ENCODE results near the gene INTS1. TPM values are rescaled to one million over a fixed set of nuclear protein-coding genes. Genes with fewer than 3 reads are reported as not detected.
"Not testable (repeated sequence)": the region's sequence is repeated elsewhere in the genome, so short reads cannot be mapped to it uniquely, and the experiment has no call there.

Gene INTS1
- total and polyA plus RNA-seq, 3 donors from 2014 or later = 142 to 185 (median 142) TPM

DNA sequence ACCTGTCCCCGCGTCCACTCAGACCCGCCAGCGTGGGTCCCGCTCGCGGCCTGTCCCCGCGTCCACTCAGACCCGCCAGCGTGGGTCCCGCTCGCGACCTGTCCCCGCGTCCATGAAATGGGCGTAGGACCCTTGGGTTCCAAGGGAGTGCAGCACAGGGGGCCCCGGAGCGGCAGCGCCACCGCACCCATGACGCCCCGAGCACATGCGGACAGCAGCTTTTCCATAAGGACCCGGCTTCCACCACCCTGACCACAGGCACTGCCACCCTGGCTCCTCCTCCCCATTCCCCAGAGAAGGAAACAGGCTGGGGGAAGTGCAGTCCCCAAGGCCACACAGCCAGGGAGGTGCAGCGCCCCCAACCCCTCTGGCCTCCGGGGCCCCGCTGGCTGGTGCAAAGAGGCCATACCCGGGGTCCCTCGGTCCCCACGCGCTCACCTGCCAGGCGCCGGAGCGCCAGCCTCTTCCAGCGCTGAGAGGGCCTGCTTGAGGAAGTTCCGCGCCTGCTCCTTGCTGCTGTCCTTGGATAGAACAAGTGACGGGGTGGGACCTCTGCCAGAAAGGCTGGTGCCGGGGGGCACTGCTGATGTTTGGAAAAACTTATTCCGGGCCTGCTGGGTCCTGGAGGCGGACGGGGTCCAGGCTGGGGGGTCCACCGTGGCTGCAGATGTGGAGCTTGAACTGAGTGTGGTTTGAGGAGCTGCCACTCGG, 59.8 kb downstream of the INTS1 start:
- no peak overlapping the region for H3K27ac ChIP-seq
- intact Hi-C loops (cut with DNase I; ENCODE audit: low total_unique reads) = no loop called here
- no peaks in the 10 kb centered on the region for H3K27me3 ChIP-seq
- H3K36me3 ChIP-seq (ENCODE audit: low read depth, missing control alignments) = no peaks in the 10 kb centered on the region
- DNase-seq = no peak
- WGBS, 2 donors = 83 to 86% methylated on average over 11 to 43 of the region's 45 CpGs
- no peak for TF ChIP-seq POLR2A (IDR thresholded peaks at IDR 0.05)
- no peak for TF ChIP-seq CTCF (IDR thresholded peaks at IDR 0.05)
- H3K4me3 ChIP-seq = no peak overlapping the region
- no peaks in the 10 kb centered on the region for H3K4me1 ChIP-seq
- no peaks in the 10 kb centered on the region for H3K9me3 ChIP-seq

DNA sequence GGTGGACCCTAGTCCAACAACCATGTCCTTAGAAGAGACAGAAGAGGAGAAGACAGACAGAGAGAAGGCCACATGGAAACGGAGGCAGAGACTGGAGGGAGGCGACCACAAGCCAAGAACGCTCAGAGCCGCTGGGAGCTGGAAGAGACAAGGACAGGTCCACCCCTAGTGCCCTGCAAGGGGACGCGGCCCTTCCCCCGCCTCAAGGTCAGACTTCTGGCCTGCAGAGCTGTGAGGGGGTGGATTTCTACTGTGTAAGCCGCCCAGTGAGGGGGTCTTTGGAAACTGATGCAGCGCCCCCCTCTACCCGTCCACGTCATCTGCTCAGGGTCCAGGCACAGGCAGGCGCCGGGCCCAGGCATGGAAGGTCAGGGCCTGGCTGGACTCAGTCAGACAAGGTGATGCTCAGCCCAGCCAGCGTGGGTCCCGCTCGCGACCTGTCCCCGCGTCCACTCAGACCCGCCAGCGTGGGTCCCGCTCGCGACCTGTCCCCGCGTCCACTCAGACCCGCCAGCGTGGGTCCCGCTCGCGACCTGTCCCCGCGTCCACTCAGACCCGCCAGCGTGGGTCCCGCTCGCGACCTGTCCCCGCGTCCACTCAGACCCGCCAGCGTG, 60.5 kb downstream of the INTS1 start:
- H3K4me1 ChIP-seq; H3K9me3 ChIP-seq; H3K27ac ChIP-seq; H3K36me3 ChIP-seq (ENCODE audit: low read depth, missing control alignments); intact Hi-C loops (cut with DNase I; ENCODE audit: low total_unique reads); H3K4me3 ChIP-seq; DNase-seq; H3K27me3 ChIP-seq: not testable (repeated sequence)
- WGBS, 2 donors = 90 to 92% methylated on average over 13 to 15 of the region's 42 CpGs

DNA sequence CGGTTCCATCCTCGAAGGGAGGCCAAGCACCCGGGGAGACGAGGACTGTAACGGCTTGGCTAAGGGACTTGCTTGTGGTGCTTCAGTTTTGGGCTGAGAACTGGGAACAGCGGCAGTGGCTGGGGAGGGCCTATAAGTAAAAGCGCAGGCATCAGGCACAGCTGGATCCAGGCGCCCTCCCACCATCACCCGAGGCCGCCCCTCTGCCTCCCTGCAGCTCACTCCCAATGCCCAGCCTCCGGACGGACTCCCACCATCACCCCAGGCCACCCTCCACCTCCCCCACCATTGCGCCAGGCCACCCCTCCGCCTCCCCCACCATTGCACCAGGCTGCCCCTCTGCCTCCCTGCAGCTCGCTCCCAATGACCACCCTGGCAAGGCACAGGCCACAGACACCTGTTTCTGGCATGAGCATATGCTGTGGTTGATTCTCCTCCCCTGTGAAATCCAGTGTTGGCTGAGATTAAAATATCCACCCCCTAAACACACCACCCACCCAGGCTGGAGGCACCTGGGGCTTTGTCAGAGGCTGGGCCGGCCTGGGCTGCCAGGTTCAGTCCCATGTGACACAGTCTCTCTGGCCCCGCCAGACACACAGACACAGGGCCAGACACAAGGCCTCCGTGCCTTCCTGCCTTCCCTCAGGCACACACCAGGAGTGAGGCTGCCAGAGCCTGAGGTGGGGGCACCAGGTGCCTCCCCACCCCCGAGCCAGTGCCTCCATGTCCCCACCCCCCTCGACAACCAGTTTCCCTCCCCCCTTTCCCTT, 61.6 kb downstream of the INTS1 start:
- no peak overlapping the region for H3K27ac ChIP-seq
- H3K27me3 ChIP-seq = no peaks in the 10 kb centered on the region
- DNase-seq = no peak
- H3K36me3 ChIP-seq (ENCODE audit: low read depth, missing control alignments) = no peaks in the 10 kb centered on the region
- WGBS, 2 donors = 85 to 92% methylated on average over 9 to 20 of the region's 20 CpGs
- intact Hi-C loops (cut with DNase I; ENCODE audit: low total_unique reads) = no loop called here
- H3K4me3 ChIP-seq = no peak overlapping the region
- H3K9me3 ChIP-seq = no peaks in the 10 kb centered on the region
- H3K4me1 ChIP-seq = no peaks in the 10 kb centered on the region
- TF ChIP-seq POLR2A (IDR thresholded peaks at IDR 0.05) (no peak), CTCF (IDR thresholded peaks at IDR 0.05) (no peak)

DNA sequence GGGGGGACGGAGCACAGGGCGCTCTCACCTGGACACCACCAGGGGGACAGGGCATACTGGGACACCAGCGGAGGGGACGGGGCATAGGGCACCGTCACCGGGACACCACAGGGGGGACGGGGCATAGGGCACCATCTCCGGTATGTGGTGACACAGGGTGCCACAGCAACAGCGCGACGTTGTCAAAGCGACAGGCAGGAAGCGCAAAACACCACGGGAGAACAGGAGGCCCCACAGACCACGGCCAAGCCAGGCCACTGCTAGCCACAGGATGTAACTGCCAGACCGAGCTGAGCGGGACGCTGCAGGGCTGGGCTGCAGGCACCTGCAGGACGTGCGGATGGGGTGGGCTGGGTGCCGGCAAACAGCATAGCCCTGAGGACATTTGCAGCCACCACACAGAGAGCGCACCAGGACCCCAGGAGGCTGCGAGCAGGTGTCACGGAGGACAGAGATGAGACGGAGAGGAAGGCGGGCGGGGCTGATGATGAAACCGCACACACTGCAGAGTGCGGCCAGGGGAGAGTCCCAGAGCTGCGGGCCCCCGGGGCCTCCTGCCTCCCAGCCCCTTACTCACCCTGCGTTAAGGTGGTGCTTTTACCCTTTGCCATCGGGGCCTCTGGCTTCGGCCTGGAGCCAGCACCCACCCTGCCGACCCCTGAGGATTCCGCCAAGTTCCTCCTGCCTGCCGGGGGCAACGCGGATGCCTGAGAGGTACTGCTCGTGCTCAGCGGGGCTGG, 62.4 kb downstream of the INTS1 start:
- TF ChIP-seq POLR2A (IDR thresholded peaks at IDR 0.05) = no peak
- TF ChIP-seq CTCF (IDR thresholded peaks at IDR 0.05) = no peak

DNA sequence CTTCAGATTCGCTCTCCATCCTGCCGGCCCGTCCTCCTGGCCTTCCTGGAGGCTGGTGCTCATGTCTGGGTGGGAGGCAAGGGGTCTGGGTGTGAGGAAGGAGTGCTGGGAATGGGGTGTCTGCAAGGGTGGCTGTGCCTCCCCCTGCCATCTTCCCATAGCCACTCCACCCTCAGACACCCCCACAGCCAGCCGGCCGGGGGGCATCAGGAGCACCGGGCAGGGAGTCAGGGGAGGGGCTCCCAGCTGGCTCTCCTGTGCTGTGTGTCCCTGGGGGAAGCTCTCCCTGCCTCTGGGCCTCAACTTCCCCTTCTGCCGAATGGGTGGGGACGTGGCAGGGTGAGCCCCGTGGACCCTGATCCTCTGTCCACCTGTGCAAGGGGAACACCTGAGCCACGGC, 63.6 kb downstream of the INTS1 start:
- no peaks in the 10 kb centered on the region for H3K4me1 ChIP-seq
- no peak for TF ChIP-seq CTCF (IDR thresholded peaks at IDR 0.05)
- no peak for TF ChIP-seq POLR2A (IDR thresholded peaks at IDR 0.05)
- intact Hi-C loops (cut with DNase I; ENCODE audit: low total_unique reads) = no loop called here
- H3K27ac ChIP-seq = no peak overlapping the region
- DNase-seq = no peak
- no peaks in the 10 kb centered on the region for H3K27me3 ChIP-seq
- no peak overlapping the region for H3K4me3 ChIP-seq
- H3K9me3 ChIP-seq = no peaks in the 10 kb centered on the region
- no peaks in the 10 kb centered on the region for H3K36me3 ChIP-seq (ENCODE audit: low read depth, missing control alignments)
- 73 to 95% methylated on average over 7 to 10 of the region's 10 CpGs for WGBS, 2 donors

More for the DNA sequence above, 62.4 kb downstream of the INTS1 start:
- Histone ChIP-seq H3K27ac (no peak overlapping the region), H3K36me3 (ENCODE audit: low read depth, missing control alignments) (no peaks in the 10 kb centered on the region), H3K4me3 (no peak overlapping the region), H3K4me1 (no peaks in the 10 kb centered on the region), H3K27me3 (no peaks in the 10 kb centered on the region), H3K9me3 (no peaks in the 10 kb centered on the region)
- intact Hi-C loops (cut with DNase I; ENCODE audit: low total_unique reads) = no loop called here
- 87 to 91% methylated on average over 35 to 41 of the region's 41 CpGs for WGBS, 2 donors
- DNase-seq = no peak

Data from testis (tissue), 3 donors.